GM19467 (cell line): ENCODE results near the gene DCAF6.
"Not testable (repeated sequence)": the region's sequence is repeated elsewhere in the genome, so short reads cannot be mapped to it uniquely, and the experiment has no call there.

ENCODE experiments used
- ATAC-seq: cut with Tn5 transposase; IDR thresholded peaks from one replicate; pipeline ENCODE4 v1.9.1; 2021; ENCODE audit warnings: mild to moderate bottlenecking, moderate library complexity; ENCODE audit not compliant: unreplicated experiment

DCAF6 gene

GRCh38 chr1:167923324-167924056, 13.0 kb upstream of the DCAF6 start:
- ATAC-seq = no peak

- no peak for ATAC-seq
These were observed 12.4 kb upstream of the DCAF6 start for GRCh38 chr1:167924102-167924501.

- no peak for ATAC-seq
These were observed 11.8 kb upstream of the DCAF6 start for GRCh38 chr1:167924543-167925231.

- no peak for ATAC-seq
These were observed 9.9 kb upstream of the DCAF6 start for GRCh38 chr1:167926486-167926997.

- peak; percentile 39 for ATAC-seq
These were observed 9.3 kb upstream of the DCAF6 start for GRCh38 chr1:167927046-167927754.

GRCh38 chr1:167928457-167928852, 8.0 kb upstream of the DCAF6 start:
- no peak for ATAC-seq

GRCh38 chr1:167928919-167929318, 7.6 kb upstream of the DCAF6 start:
- not testable (repeated sequence) for ATAC-seq

GRCh38 chr1:167929725-167930124, 6.8 kb upstream of the DCAF6 start:
- ATAC-seq = no peak

GRCh38 chr1:167933788-167934187, 2.7 kb upstream of the DCAF6 start:
- no peak for ATAC-seq

- no peak for ATAC-seq
These were observed 1.9 kb upstream of the DCAF6 start for GRCh38 chr1:167934426-167935215.

- peak; percentile 3 for ATAC-seq
These were observed 1.0 kb upstream of the DCAF6 start for GRCh38 chr1:167935216-167936067.

GRCh38 chr1:167936930-167937708, 636 bp downstream of the DCAF6 start, which contains the start of gene MPC2:
TSS of gene MPC2 (minus strand) at chr1:167937072. CDS start at chr1:167935841, 1,231 bp downstream.
- peak; percentile 8 for ATAC-seq

GRCh38 chr1:167937709-167938010, 1.2 kb downstream of the DCAF6 start:
- ATAC-seq = no peak

- no peak for ATAC-seq
These were observed 1.7 kb downstream of the DCAF6 start for GRCh38 chr1:167938080-167938636.

GRCh38 chr1:167940264-167940663, 3.8 kb downstream of the DCAF6 start:
- ATAC-seq = no peak

GRCh38 chr1:167943541-167943940, 7.1 kb downstream of the DCAF6 start:
- no peak for ATAC-seq

- no peak for ATAC-seq
These were observed 11.2 kb downstream of the DCAF6 start for GRCh38 chr1:167947733-167948132.

GRCh38 chr1:167949785-167950184, 13.3 kb downstream of the DCAF6 start:
- ATAC-seq = no peak

- no peak for ATAC-seq
These were observed 14.1 kb downstream of the DCAF6 start for GRCh38 chr1:167950569-167950968.
